ENCODE measurements around the gene AFM. TPM values are rescaled to one million over a fixed set of nuclear protein-coding genes. Genes with fewer than 3 reads are reported as not detected.

Gene AFM
- total and polyA plus RNA-seq, 7 donors: not detected

DNA sequence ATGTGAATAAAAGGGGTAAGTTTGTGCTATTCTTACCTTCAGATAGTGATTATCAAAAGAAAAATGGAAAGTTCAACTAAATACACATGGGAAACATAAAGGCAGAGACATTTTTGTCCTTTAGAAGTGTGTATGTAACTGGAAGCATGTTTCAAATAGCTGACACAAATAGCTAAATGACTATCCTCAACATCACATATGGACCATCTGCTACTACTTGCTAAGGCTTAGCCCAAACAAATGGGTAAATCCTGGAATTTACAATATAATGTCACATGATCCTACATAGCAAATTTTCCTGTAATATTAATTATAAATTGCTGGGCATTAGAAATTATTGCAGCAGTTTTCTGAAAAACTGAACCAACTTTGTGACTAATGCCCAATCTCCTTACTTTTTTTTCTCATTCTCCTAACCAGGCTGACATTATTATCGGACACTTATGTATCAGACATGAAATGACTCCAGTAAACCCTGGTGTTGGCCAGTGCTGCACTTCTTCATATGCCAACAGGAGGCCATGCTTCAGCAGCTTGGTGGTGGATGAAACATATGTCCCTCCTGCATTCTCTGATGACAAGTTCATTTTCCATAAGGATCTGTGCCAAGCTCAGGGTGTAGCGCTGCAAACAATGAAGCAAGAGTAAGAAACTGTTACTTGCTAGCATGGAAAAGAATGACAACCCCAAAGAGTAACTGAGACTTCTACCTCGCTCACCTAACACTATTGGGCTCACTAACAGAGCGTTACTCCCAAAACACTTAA, 29.4 kb upstream of the AFM start:
- WGBS, 3 donors: 66 to 83% (median 74%) methylated on average over 4 of the region's 4 CpGs
- no peak overlapping the region for H3K4me3 ChIP-seq
- no peak overlapping the region for H3K27ac ChIP-seq
- DNase-seq: no peak
- TF ChIP-seq, protein P1, sequence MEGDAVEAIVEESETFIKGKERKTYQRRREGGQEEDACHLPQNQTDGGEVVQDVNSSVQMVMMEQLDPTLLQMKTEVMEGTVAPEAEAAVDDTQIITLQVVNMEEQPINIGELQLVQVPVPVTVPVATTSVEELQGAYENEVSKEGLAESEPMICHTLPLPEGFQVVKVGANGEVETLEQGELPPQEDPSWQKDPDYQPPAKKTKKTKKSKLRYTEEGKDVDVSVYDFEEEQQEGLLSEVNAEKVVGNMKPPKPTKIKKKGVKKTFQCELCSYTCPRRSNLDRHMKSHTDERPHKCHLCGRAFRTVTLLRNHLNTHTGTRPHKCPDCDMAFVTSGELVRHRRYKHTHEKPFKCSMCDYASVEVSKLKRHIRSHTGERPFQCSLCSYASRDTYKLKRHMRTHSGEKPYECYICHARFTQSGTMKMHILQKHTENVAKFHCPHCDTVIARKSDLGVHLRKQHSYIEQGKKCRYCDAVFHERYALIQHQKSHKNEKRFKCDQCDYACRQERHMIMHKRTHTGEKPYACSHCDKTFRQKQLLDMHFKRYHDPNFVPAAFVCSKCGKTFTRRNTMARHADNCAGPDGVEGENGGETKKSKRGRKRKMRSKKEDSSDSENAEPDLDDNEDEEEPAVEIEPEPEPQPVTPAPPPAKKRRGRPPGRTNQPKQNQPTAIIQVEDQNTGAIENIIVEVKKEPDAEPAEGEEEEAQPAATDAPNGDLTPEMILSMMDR (IDR thresholded peaks at IDR 0.05): no peak
- no peaks in the 10 kb centered on the region for H3K36me3 ChIP-seq (ENCODE audit: insufficient read depth in 1 of 2, low read depth in 1 of 2)
- H3K27me3 ChIP-seq (ENCODE audit: insufficient read depth in 3 of 3, low read length in 2 of 3): peaks cover 0 to 2% (median 0%) of the 10 kb centered on the region in 3 donors
- no peak for ATAC-seq
- no peaks in the 10 kb centered on the region for H3K4me1 ChIP-seq
- no peaks in the 10 kb centered on the region for H3K9me3 ChIP-seq
- intact Hi-C loops (cut with DNase I): no loop called here

DNA sequence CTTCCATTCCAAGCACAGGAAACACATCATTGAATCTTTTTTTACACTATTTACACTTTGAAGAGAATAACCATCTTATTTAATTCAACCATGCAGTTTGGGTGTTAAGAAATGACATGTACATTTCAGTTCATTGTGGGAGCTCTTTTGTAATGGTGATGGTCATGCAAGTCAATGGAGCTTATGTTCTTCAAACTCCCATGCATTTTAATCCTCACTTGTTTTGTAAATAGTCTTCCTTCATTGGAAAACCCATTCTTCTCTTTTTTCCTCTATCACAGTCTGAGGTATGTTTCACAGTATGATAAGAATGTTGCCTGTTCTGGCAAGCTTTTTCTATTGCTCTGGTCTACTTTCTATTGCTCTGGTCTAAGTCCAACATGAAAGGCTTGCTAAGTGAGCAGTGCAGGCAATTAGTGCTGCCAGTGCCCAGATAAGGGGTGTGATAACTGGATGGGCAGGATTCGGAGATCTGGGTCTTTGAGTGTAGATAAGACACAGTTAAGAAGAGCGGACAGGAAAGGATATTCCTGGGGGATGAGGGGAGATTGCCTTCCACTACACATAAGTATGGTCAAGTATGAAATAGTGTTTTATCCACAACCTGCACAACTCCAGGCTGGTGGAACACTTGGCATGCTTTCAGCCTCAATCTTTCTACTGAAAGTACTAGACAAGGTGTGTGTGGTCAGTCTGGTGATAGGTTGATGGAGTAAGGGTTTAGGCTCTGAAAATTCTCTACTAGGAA, 28.4 kb upstream of the AFM start:
- DNase-seq (no peak), ATAC-seq (no peak)
- Histone ChIP-seq H3K4me3 (no peak overlapping the region), H3K27me3 (ENCODE audit: insufficient read depth in 3 of 3, low read length in 2 of 3) (peaks cover 0 to 2% (median 0%) of the 10 kb centered on the region in 3 donors), H3K36me3 (ENCODE audit: insufficient read depth in 1 of 2, low read depth in 1 of 2) (no peaks in the 10 kb centered on the region), H3K9me3 (no peaks in the 10 kb centered on the region), H3K4me1 (no peaks in the 10 kb centered on the region), H3K27ac (no peak overlapping the region)
- TF ChIP-seq, protein P1 (IDR thresholded peaks at IDR 0.05): no peak
- WGBS, 3 donors: 71 to 78% (median 71%) methylated on average over 2 of the region's 2 CpGs
- intact Hi-C loops (cut with DNase I): no loop called here

DNA sequence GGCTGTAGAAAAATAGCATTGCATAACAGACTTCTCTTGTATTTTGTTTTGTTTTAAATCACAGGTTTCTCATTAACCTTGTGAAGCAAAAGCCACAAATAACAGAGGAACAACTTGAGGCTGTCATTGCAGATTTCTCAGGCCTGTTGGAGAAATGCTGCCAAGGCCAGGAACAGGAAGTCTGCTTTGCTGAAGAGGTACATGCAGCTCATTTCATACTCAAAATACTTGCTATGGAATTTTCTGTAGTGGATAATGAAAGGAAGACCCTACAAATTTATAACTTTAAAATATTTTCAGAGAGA, 27.9 kb upstream of the AFM start:
- Histone ChIP-seq H3K27me3 (ENCODE audit: insufficient read depth in 3 of 3, low read length in 2 of 3) (peaks cover 0 to 2% (median 0%) of the 10 kb centered on the region in 3 donors), H3K27ac (no peak overlapping the region), H3K9me3 (no peaks in the 10 kb centered on the region), H3K4me1 (no peaks in the 10 kb centered on the region), H3K4me3 (no peak overlapping the region), H3K36me3 (ENCODE audit: insufficient read depth in 1 of 2, low read depth in 1 of 2) (no peaks in the 10 kb centered on the region)
- intact Hi-C loops (cut with DNase I): no loop called here
- DNase-seq (no peak), ATAC-seq (no peak)
- TF ChIP-seq, protein P1 (IDR thresholded peaks at IDR 0.05): no peak

DNA sequence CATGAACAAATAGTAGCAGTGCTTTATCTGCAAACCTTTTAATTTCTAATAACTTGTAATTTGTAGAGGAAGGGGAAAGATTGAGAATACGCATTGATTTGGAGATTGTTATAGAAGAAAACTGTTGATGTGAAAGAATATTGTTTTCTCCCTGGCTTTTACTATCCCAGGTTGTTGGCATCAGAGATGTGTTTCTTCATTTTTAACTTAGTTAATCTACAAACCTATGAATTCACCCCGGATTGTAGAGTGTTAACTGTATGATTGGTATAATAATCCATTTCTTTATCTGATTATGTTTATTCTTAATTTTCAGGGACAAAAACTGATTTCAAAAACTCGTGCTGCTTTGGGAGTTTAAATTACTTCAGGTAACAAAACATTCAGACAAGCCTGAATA, 26.6 kb upstream of the AFM start:
- H3K27ac ChIP-seq: no peak overlapping the region
- DNase-seq (no peak), ATAC-seq (no peak)
- no peaks in the 10 kb centered on the region for H3K36me3 ChIP-seq (ENCODE audit: insufficient read depth in 1 of 2, low read depth in 1 of 2)
- H3K27me3 ChIP-seq (ENCODE audit: insufficient read depth in 3 of 3, low read length in 2 of 3): no peaks in the 10 kb centered on the region
- intact Hi-C loops (cut with DNase I): no loop called here
- TF ChIP-seq, protein P1 (IDR thresholded peaks at IDR 0.05): no peak
- H3K4me3 ChIP-seq: no peak overlapping the region
- no peaks in the 10 kb centered on the region for H3K9me3 ChIP-seq
- no peaks in the 10 kb centered on the region for H3K4me1 ChIP-seq
- WGBS, 3 donors: 82 to 86% (median 85%) methylated on average over 3 of the region's 3 CpGs

All from psoas muscle (tissue), 8 donors.